Measurements from ENCODE around the gene MDGA2. TPM values are rescaled to one million over a fixed set of nuclear protein-coding genes. Genes with fewer than 3 reads are reported as not detected.

The MDGA2 gene
- total RNA-seq, 1 donor from 2014 or later: 0.19 TPM

DNA sequence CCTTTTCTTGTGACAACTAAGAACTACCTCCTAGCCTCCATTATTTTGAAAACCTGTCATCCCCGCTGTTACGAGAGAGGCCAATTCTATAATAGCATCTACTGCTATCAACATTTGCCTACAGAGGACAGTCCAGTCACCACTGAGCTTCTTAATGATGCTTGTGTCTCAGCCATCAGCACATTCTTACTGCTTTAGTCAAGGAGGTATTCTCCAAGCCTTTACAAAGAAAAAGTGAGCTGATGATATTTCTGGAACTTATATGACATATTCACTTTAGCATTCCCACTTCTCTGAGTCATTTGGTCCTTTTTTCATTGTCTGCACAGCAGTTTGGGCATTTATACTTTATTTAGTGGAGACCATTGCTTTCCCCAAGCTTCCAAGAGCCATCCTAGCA, 526.1 kb downstream of the MDGA2 start:
- Mint-ChIP-seq H3K9me3 (ENCODE audit: low read depth) (no peaks in the 10 kb centered on the region), H3K27me3 (no peaks in the 10 kb centered on the region), H3K4me1 (ENCODE audit: low read depth) (peaks cover 3% of the 10 kb centered on the region), H3K27ac (no peak overlapping the region), H3K36me3 (ENCODE audit: insufficient read depth) (no peaks in the 10 kb centered on the region), H3K4me3 (ENCODE audit: low read depth) (no peak overlapping the region)
- TF ChIP-seq, protein P1, sequence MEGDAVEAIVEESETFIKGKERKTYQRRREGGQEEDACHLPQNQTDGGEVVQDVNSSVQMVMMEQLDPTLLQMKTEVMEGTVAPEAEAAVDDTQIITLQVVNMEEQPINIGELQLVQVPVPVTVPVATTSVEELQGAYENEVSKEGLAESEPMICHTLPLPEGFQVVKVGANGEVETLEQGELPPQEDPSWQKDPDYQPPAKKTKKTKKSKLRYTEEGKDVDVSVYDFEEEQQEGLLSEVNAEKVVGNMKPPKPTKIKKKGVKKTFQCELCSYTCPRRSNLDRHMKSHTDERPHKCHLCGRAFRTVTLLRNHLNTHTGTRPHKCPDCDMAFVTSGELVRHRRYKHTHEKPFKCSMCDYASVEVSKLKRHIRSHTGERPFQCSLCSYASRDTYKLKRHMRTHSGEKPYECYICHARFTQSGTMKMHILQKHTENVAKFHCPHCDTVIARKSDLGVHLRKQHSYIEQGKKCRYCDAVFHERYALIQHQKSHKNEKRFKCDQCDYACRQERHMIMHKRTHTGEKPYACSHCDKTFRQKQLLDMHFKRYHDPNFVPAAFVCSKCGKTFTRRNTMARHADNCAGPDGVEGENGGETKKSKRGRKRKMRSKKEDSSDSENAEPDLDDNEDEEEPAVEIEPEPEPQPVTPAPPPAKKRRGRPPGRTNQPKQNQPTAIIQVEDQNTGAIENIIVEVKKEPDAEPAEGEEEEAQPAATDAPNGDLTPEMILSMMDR (IDR thresholded peaks at IDR 0.05; ENCODE audit: unreplicated experiment): no peak
- no peak for DNase-seq (ENCODE audit: low spot score, unreplicated experiment)

DNA sequence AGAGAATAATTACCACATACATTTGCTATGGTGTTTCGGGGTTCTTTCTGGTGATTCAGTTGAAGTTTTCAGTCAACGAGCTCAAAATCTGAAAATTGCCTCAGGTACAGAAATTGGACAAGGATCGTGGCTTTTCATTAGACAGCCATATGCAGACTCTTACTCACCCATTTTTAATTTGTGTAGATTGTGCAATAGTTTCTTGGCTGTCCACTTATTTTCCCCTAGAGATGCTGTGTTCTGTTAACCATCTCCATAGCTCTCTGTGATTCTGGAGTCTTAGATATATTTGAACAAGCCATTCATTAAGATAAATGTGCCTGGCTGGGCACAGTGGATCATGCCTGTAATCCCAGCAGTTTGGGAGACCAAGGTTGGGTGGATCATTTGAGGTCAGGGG, 526.7 kb downstream of the MDGA2 start:
- Mint-ChIP-seq H3K27me3 (no peaks in the 10 kb centered on the region), H3K4me3 (ENCODE audit: low read depth) (no peak overlapping the region), H3K36me3 (ENCODE audit: insufficient read depth) (no peaks in the 10 kb centered on the region), H3K27ac (no peak overlapping the region), H3K9me3 (ENCODE audit: low read depth) (no peaks in the 10 kb centered on the region), H3K4me1 (ENCODE audit: low read depth) (peaks cover 3% of the 10 kb centered on the region)
- TF ChIP-seq, protein P1 (IDR thresholded peaks at IDR 0.05; ENCODE audit: unreplicated experiment): no peak
- no peak for DNase-seq (ENCODE audit: low spot score, unreplicated experiment)

DNA sequence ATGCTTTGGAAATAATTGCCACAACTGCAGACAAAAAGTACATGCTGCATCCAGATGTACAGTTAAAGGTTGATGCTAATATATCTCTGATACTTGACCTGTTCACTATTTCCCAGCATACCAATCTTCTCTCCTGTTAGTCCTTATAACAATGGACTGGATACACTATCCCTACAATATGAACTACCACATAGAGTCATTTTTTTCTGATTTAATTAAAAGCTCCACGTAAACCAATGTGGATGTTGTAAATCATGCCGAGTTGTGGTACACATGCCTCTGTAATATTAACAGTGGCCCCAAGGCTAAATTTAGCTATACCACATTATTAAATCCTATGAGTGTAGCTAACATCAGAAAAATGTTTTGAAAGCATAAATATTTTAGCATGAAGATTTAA, 554.8 kb downstream of the MDGA2 start:
- H3K27ac Mint-ChIP-seq: no peak overlapping the region
- no peaks in the 10 kb centered on the region for H3K4me1 Mint-ChIP-seq (ENCODE audit: low read depth)
- peaks cover 8% of the 10 kb centered on the region for H3K9me3 Mint-ChIP-seq (ENCODE audit: low read depth)
- H3K36me3 Mint-ChIP-seq (ENCODE audit: insufficient read depth): no peaks in the 10 kb centered on the region
- DNase-seq (ENCODE audit: low spot score, unreplicated experiment): no peak
- no peaks in the 10 kb centered on the region for H3K27me3 Mint-ChIP-seq
- TF ChIP-seq, protein P1 (IDR thresholded peaks at IDR 0.05; ENCODE audit: unreplicated experiment): no peak
- no peak overlapping the region for H3K4me3 Mint-ChIP-seq (ENCODE audit: low read depth)

DNA sequence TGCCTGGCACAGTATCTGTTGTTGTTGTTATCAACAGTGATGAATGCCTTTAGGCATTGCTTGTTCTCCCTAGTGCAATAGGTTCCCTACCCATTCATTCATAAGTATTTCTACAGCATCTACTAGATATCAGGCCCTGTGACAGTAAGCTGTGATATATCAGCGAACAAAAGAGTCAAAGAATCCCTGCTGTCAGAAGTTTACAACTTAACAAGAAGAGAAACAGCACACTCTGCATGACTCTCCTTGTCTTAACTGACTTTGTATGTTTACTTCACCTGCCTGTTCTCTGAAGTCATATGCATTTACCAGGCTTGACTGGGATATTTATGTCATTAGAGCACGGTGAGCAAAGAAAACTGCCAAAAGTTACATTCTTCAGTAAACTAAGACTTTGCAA, 571.6 kb downstream of the MDGA2 start:
- TF ChIP-seq, protein P1 (IDR thresholded peaks at IDR 0.05; ENCODE audit: unreplicated experiment): no peak
- H3K27me3 Mint-ChIP-seq: peaks cover 35% of the 10 kb centered on the region
- H3K4me3 Mint-ChIP-seq (ENCODE audit: low read depth): no peak overlapping the region
- H3K4me1 Mint-ChIP-seq (ENCODE audit: low read depth): peaks cover 12% of the 10 kb centered on the region
- no peaks in the 10 kb centered on the region for H3K36me3 Mint-ChIP-seq (ENCODE audit: insufficient read depth)
- DNase-seq (ENCODE audit: low spot score, unreplicated experiment): no peak
- H3K27ac Mint-ChIP-seq: no peak overlapping the region
- no peaks in the 10 kb centered on the region for H3K9me3 Mint-ChIP-seq (ENCODE audit: low read depth)

DNA sequence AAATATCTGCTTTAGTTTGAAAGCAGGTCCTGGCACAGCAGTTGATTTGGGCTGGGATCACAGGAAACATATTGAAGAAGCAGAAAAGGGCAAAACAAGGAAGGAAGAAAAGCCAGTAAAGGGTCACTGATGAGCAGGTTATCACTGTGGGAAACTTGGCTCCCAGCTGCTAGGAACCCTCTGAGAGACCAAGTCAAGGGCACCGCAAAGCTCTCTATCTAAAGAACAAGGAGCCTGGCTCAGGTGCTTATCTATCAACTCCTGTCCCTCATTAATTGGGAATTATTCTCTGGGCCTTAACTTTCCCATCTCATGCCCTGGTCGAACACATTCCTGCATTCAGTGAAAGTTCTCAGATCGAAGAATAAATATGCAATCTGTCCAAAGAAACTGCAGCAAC, 572.9 kb downstream of the MDGA2 start:
- H3K9me3 Mint-ChIP-seq (ENCODE audit: low read depth): no peaks in the 10 kb centered on the region

More for the DNA sequence above, 572.9 kb downstream of the MDGA2 start:
- TF ChIP-seq, protein P1 (IDR thresholded peaks at IDR 0.05; ENCODE audit: unreplicated experiment): no peak
- H3K27ac Mint-ChIP-seq: no peak overlapping the region
- peaks cover 35% of the 10 kb centered on the region for H3K27me3 Mint-ChIP-seq
- H3K4me1 Mint-ChIP-seq (ENCODE audit: low read depth): peaks cover 12% of the 10 kb centered on the region
- no peak for DNase-seq (ENCODE audit: low spot score, unreplicated experiment)
- H3K36me3 Mint-ChIP-seq (ENCODE audit: insufficient read depth): no peaks in the 10 kb centered on the region
- no peak overlapping the region for H3K4me3 Mint-ChIP-seq (ENCODE audit: low read depth)

Measured in progenitor cell of endocrine pancreas (in vitro differentiated cells).